SK-N-SH (cell line): ENCODE results near the gene CTSZ. TPM values are rescaled to one million over a fixed set of nuclear protein-coding genes. Genes with fewer than 3 reads are reported as not detected.

Experiments used
- CTCF ChIA-PET: fragments of 300-600, 350-600 bp; formaldehyde crosslinking; extraction: SDS; loops from one replicate; lab custom pipeline; 2021; lab: Yijun Ruan, JAX
- POLR2A ChIA-PET: fragments of 350-600 bp; sonication (Branson Sonifier 250); formaldehyde crosslinking; extraction: SDS; loops from one replicate; lab custom pipeline; 2020; ENCODE audit warnings: antibody characterized with exemption, inconsistent platforms; lab: Yijun Ruan, JAX
- DNase-seq: peaks from one replicate; pipeline ENCODE4 v3.0.0; 2012
- H2AFZ ChIP-seq: fragments of 200-600 bp; sonication (generic); 2 replicates; pipeline ENCODE4 v1.8.1; 2016; ENCODE audit warnings: antibody characterized with exemption, mild to moderate bottlenecking, low read depth
- H3F3A ChIP-seq: fragments of 200-600 bp; sonication (generic); replicated peaks from 2 replicates; pipeline ENCODE3; 2016; ENCODE audit warnings: antibody characterized with exemption, mild to moderate bottlenecking; ENCODE audit not compliant: insufficient read depth
- H3K27ac ChIP-seq, 2 experiments: fragments of 200-500 bp in 1 of 2; fragments of 200-600 bp in 1 of 2; sonication (Bioruptor generic) in 1 of 2; sonication (generic), shearing (Covaris generic) in 1 of 2; 2 replicates each; pipeline versions ENCODE4 v1.5.1 to v1.6.1; 2014 to 2016; ENCODE audit warnings: low read depth in 2 of 2, inconsistent platforms in 1 of 2, low read length in 1 of 2, mild to moderate bottlenecking in 1 of 2, mixed read lengths in 1 of 2
- H3K27me3 ChIP-seq: fragments of 200-600 bp; sonication (generic), shearing (Covaris generic); 2 replicates; pipeline ENCODE4 v1.6.1; 2016; ENCODE audit warnings: mixed run types; ENCODE audit not compliant: insufficient read depth
- H3K36me3 ChIP-seq, 2 experiments: fragments of 200-500 bp in 1 of 2; fragments of 200-600 bp in 1 of 2; sonication (Bioruptor generic) in 1 of 2; sonication (generic) in 1 of 2; replicated peaks in 1 of 2; 2 replicates each; pipeline versions ENCODE3 to v1.5.1; 2014 to 2016; ENCODE audit warnings: low read length in 1 of 2, mild to moderate bottlenecking in 1 of 2; ENCODE audit not compliant: insufficient read depth in 2 of 2, control insufficient read depth in 1 of 2
- H3K4me1 ChIP-seq, 2 experiments: fragments of 200-500 bp in 1 of 2; fragments of 200-600 bp in 1 of 2; sonication (Bioruptor generic) in 1 of 2; sonication (generic), shearing (Covaris generic) in 1 of 2; 2 replicates each; pipeline versions ENCODE4 v1.5.1 to v1.6.1; 2014 to 2016; ENCODE audit warnings: low read depth in 1 of 2, low read length in 1 of 2, mixed run types in 1 of 2; ENCODE audit not compliant: insufficient read depth in 2 of 2, control insufficient read depth in 1 of 2
- H3K4me2 ChIP-seq: fragments of 200-600 bp; sonication (generic), shearing (Covaris generic); 2 replicates; pipeline ENCODE4 v1.6.1; 2017; ENCODE audit warnings: mixed run types
- H3K4me3 ChIP-seq, 2 experiments: fragments of 200-500 bp in 1 of 2; fragments of 200-600 bp in 1 of 2; sonication (Bioruptor generic) in 1 of 2; sonication (generic), shearing (Covaris generic) in 1 of 2; 2 replicates each; pipeline versions ENCODE4 v1.5.1 to v1.8.1; 2014 to 2016; ENCODE audit warnings: low read depth in 2 of 2, inconsistent platforms in 1 of 2, low read length in 1 of 2, mild to moderate bottlenecking in 1 of 2, mixed read lengths in 1 of 2, moderate library complexity in 1 of 2
- H3K79me2 ChIP-seq: fragments of 200-600 bp; sonication (generic); 2 replicates; pipeline ENCODE4 v1.8.1; 2017; ENCODE audit warnings: mild to moderate bottlenecking; ENCODE audit not compliant: insufficient read depth
- H3K9ac ChIP-seq: fragments of 200-600 bp; sonication (generic); 2 replicates; pipeline ENCODE4 v1.6.1; 2017; ENCODE audit warnings: mixed run types
- H3K9me2 ChIP-seq: fragments of 200-600 bp; sonication (generic); 2 replicates; pipeline ENCODE4 v1.6.1; 2017; ENCODE audit warnings: mixed run types
- H3K9me3 ChIP-seq: fragments of 200-600 bp; sonication (generic); 2 replicates; pipeline ENCODE4 v1.6.1; 2017; ENCODE audit warnings: mixed run types, mild to moderate bottlenecking, moderate library complexity
- H4K20me1 ChIP-seq: fragments of 200-600 bp; sonication (generic); 2 replicates; pipeline ENCODE4 v1.6.1; 2017; ENCODE audit warnings: mild to moderate bottlenecking, mixed run types; ENCODE audit not compliant: insufficient read depth
- ELF1 ChIP-seq: IDR thresholded peaks from 2 replicates; pipeline ENCODE4 v1.4.0; 2012
- FOXJ3 ChIP-seq: sonication (generic); formaldehyde crosslinking; IDR thresholded peaks from 2 replicates; pipeline ENCODE4 v1.5.1; 2020; ENCODE audit warnings: mild to moderate bottlenecking, missing genetic modification reagents
- GABPA ChIP-seq: IDR thresholded peaks from 2 replicates; pipeline ENCODE4 v1.4.0; 2012; ENCODE audit warnings: low read depth, mild to moderate bottlenecking
- IRF3 ChIP-seq: fragments of 150-350 bp; IDR thresholded peaks from 2 replicates; pipeline ENCODE4 v1.6.1; 2016; ENCODE audit warnings: mild to moderate bottlenecking, low read depth, low read length
- MAX ChIP-seq: IDR thresholded peaks from 2 replicates; pipeline ENCODE4 v1.4.0; 2012; ENCODE audit warnings: low read depth
- MXI1 ChIP-seq: IDR thresholded peaks from 2 replicates; pipeline ENCODE4 v1.6.1; 2012; ENCODE audit warnings: mild to moderate bottlenecking, low read depth, low read length, improper control_type of control experiment
- NRF1 ChIP-seq: IDR thresholded peaks from 2 replicates; pipeline ENCODE4 v1.6.1; 2012; ENCODE audit warnings: low read depth, mild to moderate bottlenecking, low read length
- POLR2AphosphoS5 ChIP-seq: IDR thresholded peaks from 2 replicates; pipeline ENCODE4 v1.6.1; 2012; ENCODE audit warnings: low read depth, low read length
- RAD21 ChIP-seq: IDR thresholded peaks from 2 replicates; pipeline ENCODE4 v1.6.1; 2012; ENCODE audit warnings: mild to moderate bottlenecking, low read length
- RFX5 ChIP-seq: IDR thresholded peaks from 2 replicates; pipeline ENCODE4 v1.6.1; 2012; ENCODE audit warnings: mild to moderate bottlenecking, improper control_type of control experiment, low read length
- SIN3A ChIP-seq: IDR thresholded peaks from 2 replicates; pipeline ENCODE4 v1.6.1; 2012; ENCODE audit warnings: low read depth, mild to moderate bottlenecking, low read length, moderate library complexity, borderline replicate concordance
- TAF1 ChIP-seq: IDR thresholded peaks from 2 replicates; pipeline ENCODE4 v1.6.1; 2012; ENCODE audit warnings: low read depth, mild to moderate bottlenecking, low read length, moderate library complexity, borderline replicate concordance
- YY1 ChIP-seq: IDR thresholded peaks from 2 replicates; pipeline ENCODE4 v1.4.0; 2012; ENCODE audit warnings: low read depth, mild to moderate bottlenecking
- WGBS: methylation state at CpG from one replicate; pipeline ENCODE4 v1.1.6; 2017; ENCODE audit warnings: low lambda C conversion rate; 5-methylcytosine and 5-hydroxymethylcytosine counted together
- polyA plus RNA-seq, 3 experiments: library from polyadenylated mRNA; depleted of rRNA; stranded (reverse); fragments of >200 nt; gene quantifications; 2 replicates each; pipeline ENCODE4 v1.2.3, GENCODE V29; 2012
- TF ChIP-seq, protein P1 (sequence below): IDR thresholded peaks from 2 replicates; pipeline ENCODE4 v1.6.1; 2012; ENCODE audit warnings: mild to moderate bottlenecking, low read depth, low read length, moderate library complexity
- TF ChIP-seq, protein P2 (sequence below): IDR thresholded peaks from 2 replicates; pipeline ENCODE4 v1.4.0; 2012; ENCODE audit warnings: low read depth, borderline replicate concordance

Gene CTSZ
- polyA plus RNA-seq, 1 of the 3 experiments (the other 2 are of a cell fraction) = 0.03 TPM

DNA sequence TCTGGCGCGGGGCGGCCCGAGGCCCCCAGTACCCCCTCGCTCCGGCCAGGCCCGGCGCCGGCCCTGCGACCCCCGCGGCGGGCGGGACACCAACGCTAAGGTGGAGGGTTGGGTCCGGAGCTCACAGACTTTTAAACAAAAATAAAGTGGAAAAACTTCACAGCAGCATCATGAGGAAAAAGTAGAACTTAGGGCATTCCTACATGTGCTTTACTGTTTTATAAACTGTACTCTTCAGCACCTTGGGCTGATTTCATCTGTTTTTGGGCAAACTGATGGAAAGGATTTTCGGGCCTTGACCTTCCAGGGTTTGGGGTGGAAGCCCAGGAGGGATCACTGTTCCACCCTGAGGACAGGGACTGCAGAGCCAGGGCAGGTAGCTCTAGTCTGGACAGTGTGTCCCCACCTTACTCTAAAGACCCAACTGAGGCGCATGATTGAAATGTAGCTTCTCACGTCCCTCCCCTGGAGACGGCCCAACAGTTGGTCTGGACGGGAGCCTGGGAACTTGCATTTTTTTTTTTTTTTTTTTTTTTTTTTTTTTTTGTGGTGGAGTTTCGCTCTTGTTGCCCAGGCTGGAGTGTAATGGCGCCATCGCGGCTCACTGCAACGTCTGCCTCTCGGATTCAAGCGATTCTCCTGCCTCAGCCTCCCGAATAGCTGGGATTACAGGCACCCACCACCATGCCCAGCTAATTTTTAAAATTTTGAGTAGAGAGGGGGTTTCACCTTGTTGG lies 25.3 kb downstream of the CTSZ start:
- Histone ChIP-seq H3K4me2 (peak overlapping the region; percentile 78), H3K27me3 (no peaks in the 10 kb centered on the region), H3K9me2 (no peaks in the 10 kb centered on the region), H3K27ac (peak overlapping the region; percentile 57 to 85; a peak in 3 of 4 replicates), H3K36me3 (peaks cover 2 to 7% of the 10 kb centered on the region in 2 experiments), H2AFZ (peak overlapping the region; percentile 87; the same call in 1 of the 2 replicates), H3F3A (no peaks in the 10 kb centered on the region), H3K9me3 (no peaks in the 10 kb centered on the region), H3K79me2 (peaks cover 52% of the 10 kb centered on the region), H3K4me1 (peaks cover 9 to 31% of the 10 kb centered on the region in 2 experiments; a peak in 2 of 4 replicates), H3K9ac (peak overlapping the region; percentile 76), H4K20me1 (peaks cover 24% of the 10 kb centered on the region), H3K4me3 (peak overlapping the region; percentile 68 to 87)
- WGBS = 9% methylated on average over 15 of the region's 29 CpGs
- ChIA-PET CTCF (interaction anchor here (0.8 to 1.6 kb wide), 3 partner anchors 92 to 514 kb away, joined by 3 read pairs; no protein-coding TSS in a partner anchor), POLR2A (interaction anchor here (0.6 to 1.2 kb wide), 3 partner anchors 28 to 130 kb away, joined by 3 read pairs; no protein-coding TSS in a partner anchor)
- TF ChIP-seq FOXJ3 (CRISPR knock-in tag) = no peak
- TF ChIP-seq YY1 = 0 out of 2 replicates have a peak, but pooled peaks have one; percentile 29
- peak; percentile 47 for DNase-seq

GRCh38 chr20:58980711-58981627 lies 26.1 kb downstream of the CTSZ start, which contains the start of gene NELFCD:
Gene NELFCD, plus strand, starts transcription at chr20:58981256. Its CDS starts 54 bp downstream, at chr20:58981310.
- H3K4me1 ChIP-seq = peaks cover 9 to 24% of the 10 kb centered on the region in 2 experiments; a peak in 2 of 4 replicates
- no peaks in the 10 kb centered on the region for H3F3A ChIP-seq
- peaks cover 0 to 3% of the 10 kb centered on the region in 2 experiments for H3K36me3 ChIP-seq
- ChIA-PET CTCF (interaction anchor here (0.8 to 1.6 kb wide), 3 partner anchors 10 to 423 kb away, joined by 3 to 4 read pairs (median 3); no protein-coding TSS in a partner anchor), POLR2A (interaction anchor here (0.6 to 1.2 kb wide), 5 partner anchors 12 to 111 kb away, joined by 3 read pairs; no protein-coding TSS in a partner anchor)
- WGBS = 26% methylated on average over 40 of the region's 109 CpGs
- H3K9ac ChIP-seq = peak within 1 kb of the TSS; percentile 76
- no peaks in the 10 kb centered on the region for H3K9me3 ChIP-seq
- peak within 1 kb of the TSS; percentile 87 for H2AFZ ChIP-seq
- H3K4me2 ChIP-seq = peak within 1 kb of the TSS; percentile 78
- peaks cover 22% of the 10 kb centered on the region for H4K20me1 ChIP-seq
- H3K4me3 ChIP-seq = peak within 1 kb of the TSS; percentile 68 to 87
- H3K27me3 ChIP-seq = no peaks in the 10 kb centered on the region
- H3K27ac ChIP-seq = peak within 1 kb of the TSS; percentile 57 to 85
- H3K79me2 ChIP-seq = peaks cover 46% of the 10 kb centered on the region
- H3K9me2 ChIP-seq = no peaks in the 10 kb centered on the region
- DNase-seq = peak; percentile 100
- TF ChIP-seq GABPA (peak; percentile 31; the same call in 1 of the 2 replicates), MXI1 (peak; percentile 64), MAX (peak; percentile 28; the same call in 1 of the 2 replicates), IRF3 (no peak), POLR2AphosphoS5 (peak; percentile 90), RAD21 (0 out of 2 replicates have a peak, but pooled peaks have one; percentile 1), RFX5 (no peak), ELF1 (no peak), NRF1 (peak; percentile 90), YY1 (peak; percentile 85), SIN3A (no peak), TAF1 (peak; percentile 71)
- TF ChIP-seq, protein P1, sequence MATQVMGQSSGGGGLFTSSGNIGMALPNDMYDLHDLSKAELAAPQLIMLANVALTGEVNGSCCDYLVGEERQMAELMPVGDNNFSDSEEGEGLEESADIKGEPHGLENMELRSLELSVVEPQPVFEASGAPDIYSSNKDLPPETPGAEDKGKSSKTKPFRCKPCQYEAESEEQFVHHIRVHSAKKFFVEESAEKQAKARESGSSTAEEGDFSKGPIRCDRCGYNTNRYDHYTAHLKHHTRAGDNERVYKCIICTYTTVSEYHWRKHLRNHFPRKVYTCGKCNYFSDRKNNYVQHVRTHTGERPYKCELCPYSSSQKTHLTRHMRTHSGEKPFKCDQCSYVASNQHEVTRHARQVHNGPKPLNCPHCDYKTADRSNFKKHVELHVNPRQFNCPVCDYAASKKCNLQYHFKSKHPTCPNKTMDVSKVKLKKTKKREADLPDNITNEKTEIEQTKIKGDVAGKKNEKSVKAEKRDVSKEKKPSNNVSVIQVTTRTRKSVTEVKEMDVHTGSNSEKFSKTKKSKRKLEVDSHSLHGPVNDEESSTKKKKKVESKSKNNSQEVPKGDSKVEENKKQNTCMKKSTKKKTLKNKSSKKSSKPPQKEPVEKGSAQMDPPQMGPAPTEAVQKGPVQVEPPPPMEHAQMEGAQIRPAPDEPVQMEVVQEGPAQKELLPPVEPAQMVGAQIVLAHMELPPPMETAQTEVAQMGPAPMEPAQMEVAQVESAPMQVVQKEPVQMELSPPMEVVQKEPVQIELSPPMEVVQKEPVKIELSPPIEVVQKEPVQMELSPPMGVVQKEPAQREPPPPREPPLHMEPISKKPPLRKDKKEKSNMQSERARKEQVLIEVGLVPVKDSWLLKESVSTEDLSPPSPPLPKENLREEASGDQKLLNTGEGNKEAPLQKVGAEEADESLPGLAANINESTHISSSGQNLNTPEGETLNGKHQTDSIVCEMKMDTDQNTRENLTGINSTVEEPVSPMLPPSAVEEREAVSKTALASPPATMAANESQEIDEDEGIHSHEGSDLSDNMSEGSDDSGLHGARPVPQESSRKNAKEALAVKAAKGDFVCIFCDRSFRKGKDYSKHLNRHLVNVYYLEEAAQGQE = 0 out of 2 replicates have a peak, but pooled peaks have one; percentile 19
- TF ChIP-seq, protein P2, sequence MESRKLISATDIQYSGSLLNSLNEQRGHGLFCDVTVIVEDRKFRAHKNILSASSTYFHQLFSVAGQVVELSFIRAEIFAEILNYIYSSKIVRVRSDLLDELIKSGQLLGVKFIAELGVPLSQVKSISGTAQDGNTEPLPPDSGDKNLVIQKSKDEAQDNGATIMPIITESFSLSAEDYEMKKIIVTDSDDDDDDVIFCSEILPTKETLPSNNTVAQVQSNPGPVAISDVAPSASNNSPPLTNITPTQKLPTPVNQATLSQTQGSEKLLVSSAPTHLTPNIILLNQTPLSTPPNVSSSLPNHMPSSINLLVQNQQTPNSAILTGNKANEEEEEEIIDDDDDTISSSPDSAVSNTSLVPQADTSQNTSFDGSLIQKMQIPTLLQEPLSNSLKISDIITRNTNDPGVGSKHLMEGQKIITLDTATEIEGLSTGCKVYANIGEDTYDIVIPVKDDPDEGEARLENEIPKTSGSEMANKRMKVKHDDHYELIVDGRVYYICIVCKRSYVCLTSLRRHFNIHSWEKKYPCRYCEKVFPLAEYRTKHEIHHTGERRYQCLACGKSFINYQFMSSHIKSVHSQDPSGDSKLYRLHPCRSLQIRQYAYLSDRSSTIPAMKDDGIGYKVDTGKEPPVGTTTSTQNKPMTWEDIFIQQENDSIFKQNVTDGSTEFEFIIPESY = no peak
